H9 (cell line): ENCODE data around the gene ADAMTSL5. TPM values are rescaled to one million over a fixed set of nuclear protein-coding genes. Genes with fewer than 3 reads are reported as not detected.
"Not testable (repeated sequence)": the region's sequence is repeated elsewhere in the genome, so short reads cannot be mapped to it uniquely, and the experiment has no call there.

Experiments
- DNase-seq: peaks from one replicate; pipeline ENCODE4 v3.0.0-alpha.2; 2017
- H2AFZ ChIP-seq: one replicate; pipeline ENCODE4 v1.6.1; 2013; ENCODE audit warnings: mild to moderate bottlenecking, low read length, control low read depth, moderate library complexity
- H2AK5ac ChIP-seq: 2 replicates; pipeline ENCODE4 v1.6.1; 2013; ENCODE audit warnings: low read length, control low read depth, mixed read lengths; ENCODE audit not compliant: insufficient read length
- H2BK120ac ChIP-seq: one replicate; pipeline ENCODE4 v1.6.1; 2013; ENCODE audit warnings: low read depth, mild to moderate bottlenecking, low read length, control low read depth, inconsistent platforms; ENCODE audit not compliant: poor library complexity, severe bottlenecking
- H2BK12ac ChIP-seq: 2 replicates; pipeline ENCODE4 v1.6.1; 2013; ENCODE audit warnings: low read length, control low read depth, mixed read lengths, low read depth; ENCODE audit not compliant: insufficient read length
- H2BK15ac ChIP-seq: 2 replicates; pipeline ENCODE4 v1.6.1; 2013; ENCODE audit warnings: low read depth, low read length, control low read depth
- H2BK20ac ChIP-seq: one replicate; pipeline ENCODE4 v1.6.1; 2013; ENCODE audit warnings: low read depth, mild to moderate bottlenecking, low read length, control low read depth, inconsistent platforms; ENCODE audit not compliant: poor library complexity, severe bottlenecking
- H2BK5ac ChIP-seq: 2 replicates; pipeline ENCODE4 v1.6.1; 2013; ENCODE audit warnings: low read length, control low read depth, mixed read lengths; ENCODE audit not compliant: insufficient read length
- H3K14ac ChIP-seq: 2 replicates; pipeline ENCODE4 v1.6.1; 2013; ENCODE audit warnings: low read length, control low read depth; ENCODE audit not compliant: insufficient read depth
- H3K18ac ChIP-seq: 2 replicates; pipeline ENCODE4 v1.6.1; 2013; ENCODE audit warnings: low read depth, mild to moderate bottlenecking, mixed read lengths, low read length, control low read depth; ENCODE audit not compliant: insufficient read length
- H3K23ac ChIP-seq: 2 replicates; pipeline ENCODE4 v1.6.1; 2013; ENCODE audit warnings: low read length, control low read depth, mixed read lengths, low read depth; ENCODE audit not compliant: insufficient read length
- H3K23me2 ChIP-seq: 2 replicates; pipeline ENCODE4 v1.6.1; 2013; ENCODE audit warnings: low read depth, mild to moderate bottlenecking, mixed read lengths, low read length, control low read depth; ENCODE audit not compliant: insufficient read length, poor library complexity, severe bottlenecking
- H3K27ac ChIP-seq: 2 replicates; pipeline ENCODE4 v1.5.1; 2013; ENCODE audit warnings: low read length, control low read depth, mixed read lengths, low read depth; ENCODE audit not compliant: insufficient read length
- H3K27me3 ChIP-seq: 2 replicates; pipeline ENCODE4 v1.6.1; 2013; ENCODE audit warnings: low read length, control low read depth, inconsistent platforms; ENCODE audit not compliant: insufficient read depth
- H3K4ac ChIP-seq: 2 replicates; pipeline ENCODE4 v1.6.1; 2013; ENCODE audit warnings: low read depth, mild to moderate bottlenecking, control low read depth, inconsistent platforms, low read length, moderate library complexity
- H3K4me1 ChIP-seq: 2 replicates; pipeline ENCODE4 v1.6.1; 2013; ENCODE audit warnings: low read length, control low read depth, inconsistent platforms; ENCODE audit not compliant: insufficient read depth
- H3K4me2 ChIP-seq: 2 replicates; pipeline ENCODE4 v1.6.1; 2013; ENCODE audit warnings: low read length, control low read depth, mixed read lengths; ENCODE audit not compliant: insufficient read length, insufficient read depth
- H3K56ac ChIP-seq: 2 replicates; pipeline ENCODE4 v1.6.1; 2013; ENCODE audit warnings: low read depth, mild to moderate bottlenecking, mixed read lengths, low read length, control low read depth; ENCODE audit not compliant: insufficient read length
- H3K79me1 ChIP-seq: 2 replicates; pipeline ENCODE4 v1.6.1; 2013; ENCODE audit warnings: low read depth, mild to moderate bottlenecking, moderate library complexity, low read length, control low read depth, inconsistent platforms; ENCODE audit not compliant: insufficient read depth, poor library complexity, severe bottlenecking
- H3K79me2 ChIP-seq: 2 replicates; pipeline ENCODE4 v1.6.1; 2013; ENCODE audit warnings: low read length, control low read depth, inconsistent platforms; ENCODE audit not compliant: insufficient read depth
- H3K9ac ChIP-seq: 2 replicates; pipeline ENCODE4 v1.6.1; 2013; ENCODE audit warnings: low read length, control low read depth, mixed read lengths; ENCODE audit not compliant: insufficient read length; ENCODE audit errors: extremely low read depth
- H3K9me3 ChIP-seq: one replicate; pipeline ENCODE4 v1.6.1; 2013; ENCODE audit warnings: low read depth, low read length, inconsistent platforms; ENCODE audit not compliant: control insufficient read depth
- H3T11ph ChIP-seq: one replicate; pipeline ENCODE4 v1.6.1; 2013; ENCODE audit warnings: mild to moderate bottlenecking, low read length, control low read depth, inconsistent platforms
- H4K20me1 ChIP-seq: one replicate; pipeline ENCODE4 v1.6.1; 2013; ENCODE audit not compliant: control insufficient read depth, insufficient read length, insufficient read depth
- H4K5ac ChIP-seq: 2 replicates; pipeline ENCODE4 v1.6.1; 2013; ENCODE audit warnings: low read depth, mild to moderate bottlenecking, mixed read lengths, low read length, control low read depth; ENCODE audit not compliant: insufficient read length
- H4K8ac ChIP-seq: replicated peaks from 2 replicates; pipeline ENCODE4 v1.6.1; 2013; ENCODE audit warnings: low read length, control low read depth, mixed read lengths, low read depth; ENCODE audit not compliant: insufficient read length
- H4K91ac ChIP-seq: 2 replicates; pipeline ENCODE4 v1.6.1; 2013; ENCODE audit warnings: low read depth, mild to moderate bottlenecking, moderate library complexity, mixed read lengths, low read length, control low read depth; ENCODE audit not compliant: insufficient read length
- H3K27ac Mint-ChIP-seq, 3 experiments: 2 replicates in 2 of 3; 3 replicates in 1 of 3; pipeline ENCODE4 v1.8.0; 2020 to 2021; ENCODE audit warnings: mixed read lengths in 3 of 3, mild to moderate bottlenecking in 1 of 3, moderate library complexity in 1 of 3
- H3K27me3 Mint-ChIP-seq: 2 replicates; pipeline ENCODE4 v1.8.0; 2021; ENCODE audit warnings: low read depth, mild to moderate bottlenecking, moderate library complexity, mixed read lengths
- H3K36me3 Mint-ChIP-seq, 3 experiments: 2 replicates in 2 of 3; 3 replicates in 1 of 3; pipeline ENCODE4 v1.8.0; 2020 to 2021; ENCODE audit warnings: low read depth in 3 of 3, mixed read lengths in 3 of 3; ENCODE audit not compliant: insufficient read depth in 1 of 3
- H3K4me1 Mint-ChIP-seq, 2 experiments: 2 replicates each; pipeline ENCODE4 v1.8.0; 2020; ENCODE audit warnings: mixed read lengths in 2 of 2
- H3K4me3 Mint-ChIP-seq, 2 experiments: 2 replicates in 1 of 2; 3 replicates in 1 of 2; pipeline ENCODE4 v1.8.0; 2020 to 2021; ENCODE audit warnings: mild to moderate bottlenecking in 2 of 2, mixed read lengths in 2 of 2, moderate library complexity in 1 of 2
- H3K9me3 Mint-ChIP-seq, 2 experiments: 2 replicates in 1 of 2; 3 replicates in 1 of 2; pipeline ENCODE4 v1.8.0; 2020; ENCODE audit warnings: mild to moderate bottlenecking in 2 of 2, mixed read lengths in 2 of 2, moderate library complexity in 1 of 2
- WGBS: extraction: QIAGEN DNeasy Blood & Tissue Kit; methylation state at CpG from one replicate; pipeline ENCODE4 v1.1.7; 2013; ENCODE audit warnings: missing lambda C conversion rate, low lambda C conversion rate, mixed read lengths; ENCODE audit not compliant: insufficient read length; ENCODE audit errors: extremely low coverage; 5-methylcytosine and 5-hydroxymethylcytosine counted together
- total RNA-seq: library from RNA; stranded (reverse); gene quantifications from 2 replicates; pipeline ENCODE4 v1.2.1, GENCODE V29; 2021
- TF ChIP-seq, protein P1 (sequence below): fragments of 200-600 bp; sonication (generic); conservative IDR thresholded peaks from 3 replicates; pipeline ENCODE4 v1.8.0; 2021; ENCODE audit warnings: antibody characterized with exemption, mild to moderate bottlenecking

The ADAMTSL5 gene
- total RNA-seq, 1 experiment from 2014 or later = 1.5 TPM

DNA sequence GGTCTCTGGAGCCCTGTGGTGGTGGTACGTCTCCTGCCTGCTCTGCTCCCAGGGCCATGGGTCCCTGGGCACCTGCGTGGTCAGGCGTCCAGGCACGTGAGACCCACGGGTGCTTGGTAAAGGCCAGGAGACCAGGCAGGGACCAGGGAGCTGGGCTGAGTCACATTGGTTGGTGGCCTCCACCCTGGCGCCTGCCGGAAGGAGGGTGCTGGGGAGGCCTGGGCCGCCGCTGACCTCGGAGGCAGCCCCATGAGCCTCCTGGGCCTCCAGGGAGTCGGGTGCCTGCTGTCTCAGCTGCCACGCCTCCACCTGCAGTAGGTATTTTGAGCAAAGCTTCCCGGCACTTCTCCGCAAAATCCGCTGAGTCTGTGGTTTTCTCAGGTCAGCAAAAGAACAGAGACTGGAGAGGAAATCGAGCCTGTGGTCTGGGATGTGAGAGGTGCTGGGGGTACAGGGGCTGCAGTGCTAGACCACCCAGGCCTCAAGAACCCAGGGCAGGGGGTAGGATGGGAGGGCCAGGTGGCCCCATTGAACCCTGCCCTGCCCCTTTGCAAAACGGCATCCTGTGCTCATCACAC, 7.5 kb upstream of the ADAMTSL5 start:
- H3K9me3 ChIP-seq = no peaks in the 10 kb centered on the region
- H2BK12ac ChIP-seq = no peak overlapping the region
- H3K4me1 Mint-ChIP-seq = peaks cover 6 to 7% of the 10 kb centered on the region in 2 experiments; a peak in 3 of 4 replicates
- H3K27ac ChIP-seq = no peak overlapping the region
- H3K9ac ChIP-seq = no peak overlapping the region
- peaks cover 0 to 14% of the 10 kb centered on the region in 2 experiments; a peak in 3 of 5 replicates for H3K9me3 Mint-ChIP-seq
- no peak overlapping the region; the same call in 1 of the 2 replicates for H3K14ac ChIP-seq
- H2AFZ ChIP-seq = no peak overlapping the region
- no peak overlapping the region for H4K8ac ChIP-seq
- no peak overlapping the region for H3K4me2 ChIP-seq
- no peak overlapping the region for H2BK120ac ChIP-seq
- H4K5ac ChIP-seq = no peak overlapping the region
- peaks cover 81% of the 10 kb centered on the region for H3K27me3 Mint-ChIP-seq
- TF ChIP-seq, protein P1, sequence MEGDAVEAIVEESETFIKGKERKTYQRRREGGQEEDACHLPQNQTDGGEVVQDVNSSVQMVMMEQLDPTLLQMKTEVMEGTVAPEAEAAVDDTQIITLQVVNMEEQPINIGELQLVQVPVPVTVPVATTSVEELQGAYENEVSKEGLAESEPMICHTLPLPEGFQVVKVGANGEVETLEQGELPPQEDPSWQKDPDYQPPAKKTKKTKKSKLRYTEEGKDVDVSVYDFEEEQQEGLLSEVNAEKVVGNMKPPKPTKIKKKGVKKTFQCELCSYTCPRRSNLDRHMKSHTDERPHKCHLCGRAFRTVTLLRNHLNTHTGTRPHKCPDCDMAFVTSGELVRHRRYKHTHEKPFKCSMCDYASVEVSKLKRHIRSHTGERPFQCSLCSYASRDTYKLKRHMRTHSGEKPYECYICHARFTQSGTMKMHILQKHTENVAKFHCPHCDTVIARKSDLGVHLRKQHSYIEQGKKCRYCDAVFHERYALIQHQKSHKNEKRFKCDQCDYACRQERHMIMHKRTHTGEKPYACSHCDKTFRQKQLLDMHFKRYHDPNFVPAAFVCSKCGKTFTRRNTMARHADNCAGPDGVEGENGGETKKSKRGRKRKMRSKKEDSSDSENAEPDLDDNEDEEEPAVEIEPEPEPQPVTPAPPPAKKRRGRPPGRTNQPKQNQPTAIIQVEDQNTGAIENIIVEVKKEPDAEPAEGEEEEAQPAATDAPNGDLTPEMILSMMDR = no peak
- H3K4ac ChIP-seq = no peak overlapping the region
- no CpG with 5 or more reads among the region's 17 CpGs for WGBS
- peaks cover 16% of the 10 kb centered on the region; the same call in 1 of the 2 replicates for H3K27me3 ChIP-seq
- H3K27ac Mint-ChIP-seq = no peak overlapping the region
- no peak overlapping the region for H3T11ph ChIP-seq
- no peak overlapping the region for H2BK20ac ChIP-seq
- H2BK5ac ChIP-seq = no peak overlapping the region
- no peak overlapping the region for H3K56ac ChIP-seq
- H3K4me3 Mint-ChIP-seq = no peak overlapping the region
- no peaks in the 10 kb centered on the region for H3K23me2 ChIP-seq
- H3K18ac ChIP-seq = no peak overlapping the region
- no peak overlapping the region for H2AK5ac ChIP-seq
- H3K79me1 ChIP-seq = no peaks in the 10 kb centered on the region
- H3K4me1 ChIP-seq = no peaks in the 10 kb centered on the region
- DNase-seq = no peak
- H3K36me3 Mint-ChIP-seq = no peaks in the 10 kb centered on the region
- H4K20me1 ChIP-seq = no peaks in the 10 kb centered on the region
- H3K23ac ChIP-seq = no peak overlapping the region
- no peaks in the 10 kb centered on the region for H3K79me2 ChIP-seq
- H2BK15ac ChIP-seq = no peak overlapping the region
- H4K91ac ChIP-seq = no peak overlapping the region

DNA sequence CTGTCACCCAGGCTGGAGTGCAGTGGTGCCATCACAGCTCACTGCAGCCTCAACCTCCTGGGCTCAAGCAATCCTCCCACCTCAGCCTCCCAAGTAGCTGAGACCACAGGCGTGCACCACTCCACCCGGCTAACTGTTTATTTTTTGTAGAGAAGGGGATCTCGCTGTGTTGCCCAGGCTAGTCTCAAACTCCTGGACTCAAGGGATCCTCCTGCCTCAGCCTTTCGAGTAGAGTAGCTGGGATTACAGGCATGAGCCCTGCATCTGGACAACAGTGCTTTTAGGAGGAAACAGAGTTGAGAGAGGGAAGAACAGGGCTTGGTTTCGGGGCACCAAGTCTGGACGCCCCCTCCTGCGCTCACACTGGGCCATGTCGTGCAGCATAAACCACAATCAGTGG, 7.0 kb upstream of the ADAMTSL5 start:
- not testable (repeated sequence) for H2BK120ac ChIP-seq, H4K5ac ChIP-seq, H3K4me1 ChIP-seq, H3K23ac ChIP-seq, DNase-seq, H3K56ac ChIP-seq, H3K4ac ChIP-seq, H3K4me1 Mint-ChIP-seq, H3K9ac ChIP-seq, H2BK5ac ChIP-seq, H3K36me3 Mint-ChIP-seq, H2BK12ac ChIP-seq, H3T11ph ChIP-seq, H3K18ac ChIP-seq, H3K79me1 ChIP-seq, H3K27ac Mint-ChIP-seq, H2BK20ac ChIP-seq, H2AFZ ChIP-seq, H3K27ac ChIP-seq, H2AK5ac ChIP-seq, H4K8ac ChIP-seq, H4K20me1 ChIP-seq, H3K4me3 Mint-ChIP-seq, H3K23me2 ChIP-seq, H3K79me2 ChIP-seq, H3K14ac ChIP-seq, H4K91ac ChIP-seq, H3K9me3 ChIP-seq, H2BK15ac ChIP-seq, H3K4me2 ChIP-seq
- H3K27me3 ChIP-seq = peaks cover 13% of the 10 kb centered on the region; the same call in 1 of the 2 replicates
- no CpG with 5 or more reads among the region's 8 CpGs for WGBS
- H3K27me3 Mint-ChIP-seq = peaks cover 81% of the 10 kb centered on the region
- peaks cover 0 to 14% of the 10 kb centered on the region in 2 experiments; a peak in 3 of 5 replicates for H3K9me3 Mint-ChIP-seq
